ENCODE data around the gene ECPAS. TPM values are rescaled to one million over a fixed set of nuclear protein-coding genes. Genes with fewer than 3 reads are reported as not detected.

The ECPAS gene
- total and polyA plus RNA-seq, 2 experiments from 2014 or later = 32.1 to 65.6 TPM

DNA sequence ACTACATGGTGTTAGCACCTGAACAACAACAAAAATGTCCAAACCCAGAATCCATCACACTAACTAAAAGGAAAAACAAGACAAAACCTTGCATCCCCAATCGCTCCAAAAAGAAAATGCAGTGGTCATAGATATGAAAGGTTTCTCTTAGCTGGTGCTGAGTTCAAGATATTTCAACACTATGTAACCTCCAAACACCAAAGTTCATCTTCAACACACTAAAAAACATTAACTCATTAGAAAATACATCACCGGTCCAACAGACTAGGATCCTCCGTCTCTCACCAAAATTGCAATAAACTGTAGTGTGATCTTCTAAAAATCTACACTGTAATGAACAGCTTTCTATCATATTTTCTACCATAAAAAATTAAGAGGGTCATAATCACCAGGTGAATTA is 60.8 kb downstream of the ECPAS start:
- H2AFZ ChIP-seq = no peak overlapping the region
- no peak overlapping the region for H3K27ac ChIP-seq
- no peaks in the 10 kb centered on the region for H3K9me3 ChIP-seq (ENCODE audit: low read depth)
- 97% methylated on average over 3 of the region's 3 CpGs for WGBS (ENCODE audit: low lambda C conversion rate, missing lambda C conversion rate)
- no peaks in the 10 kb centered on the region for H3K9me2 ChIP-seq (replicated peaks; ENCODE audit: insufficient read depth)
- H3K79me2 ChIP-seq = no peaks in the 10 kb centered on the region
- H3K4me3 ChIP-seq = no peak overlapping the region
- H3K27me3 ChIP-seq = no peaks in the 10 kb centered on the region
- H3K4me1 ChIP-seq (ENCODE audit: insufficient read depth) = no peaks in the 10 kb centered on the region
- no peak for DNase-seq (ENCODE audit: low spot score)
- TF ChIP-seq EZH2phosphoT487 (IDR thresholded peaks at IDR 0.05; ENCODE audit: low read depth, severe bottlenecking, unreplicated experiment) = no peak
- TF ChIP-seq, protein P1, sequence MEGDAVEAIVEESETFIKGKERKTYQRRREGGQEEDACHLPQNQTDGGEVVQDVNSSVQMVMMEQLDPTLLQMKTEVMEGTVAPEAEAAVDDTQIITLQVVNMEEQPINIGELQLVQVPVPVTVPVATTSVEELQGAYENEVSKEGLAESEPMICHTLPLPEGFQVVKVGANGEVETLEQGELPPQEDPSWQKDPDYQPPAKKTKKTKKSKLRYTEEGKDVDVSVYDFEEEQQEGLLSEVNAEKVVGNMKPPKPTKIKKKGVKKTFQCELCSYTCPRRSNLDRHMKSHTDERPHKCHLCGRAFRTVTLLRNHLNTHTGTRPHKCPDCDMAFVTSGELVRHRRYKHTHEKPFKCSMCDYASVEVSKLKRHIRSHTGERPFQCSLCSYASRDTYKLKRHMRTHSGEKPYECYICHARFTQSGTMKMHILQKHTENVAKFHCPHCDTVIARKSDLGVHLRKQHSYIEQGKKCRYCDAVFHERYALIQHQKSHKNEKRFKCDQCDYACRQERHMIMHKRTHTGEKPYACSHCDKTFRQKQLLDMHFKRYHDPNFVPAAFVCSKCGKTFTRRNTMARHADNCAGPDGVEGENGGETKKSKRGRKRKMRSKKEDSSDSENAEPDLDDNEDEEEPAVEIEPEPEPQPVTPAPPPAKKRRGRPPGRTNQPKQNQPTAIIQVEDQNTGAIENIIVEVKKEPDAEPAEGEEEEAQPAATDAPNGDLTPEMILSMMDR (IDR thresholded peaks at IDR 0.05; ENCODE audit: poor library complexity) = no peak
- no peak for TF ChIP-seq EZH2 (IDR thresholded peaks at IDR 0.05; ENCODE audit: borderline replicate concordance)
- H4K20me1 ChIP-seq (ENCODE audit: insufficient read depth, poor library complexity, severe bottlenecking) = no peaks in the 10 kb centered on the region
- no peak overlapping the region for H3K4me2 ChIP-seq
- H3K36me3 ChIP-seq (replicated peaks; ENCODE audit: insufficient read depth, low read depth) = no peaks in the 10 kb centered on the region

DNA sequence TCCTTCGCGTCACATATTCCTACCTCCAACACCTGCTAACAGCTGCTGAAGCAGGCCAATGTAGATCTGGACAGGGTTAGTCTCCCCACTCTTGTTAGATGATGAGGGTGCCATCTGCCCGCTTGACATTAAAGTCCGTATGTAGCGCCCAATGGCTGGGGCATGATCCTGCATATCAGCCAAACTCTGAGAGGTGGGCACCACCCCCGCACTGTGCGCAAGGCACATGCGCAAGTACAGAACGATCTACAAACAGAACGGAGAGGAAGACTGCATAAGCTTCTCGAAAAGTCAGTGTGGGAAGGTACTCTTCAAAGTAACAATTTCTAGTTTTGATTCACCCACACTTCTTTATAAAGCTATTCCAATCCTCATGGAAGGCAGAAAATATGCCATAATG is 69.8 kb downstream of the ECPAS start:
- H3K36me3 ChIP-seq (replicated peaks; ENCODE audit: insufficient read depth, low read depth) = no peaks in the 10 kb centered on the region

DNA sequence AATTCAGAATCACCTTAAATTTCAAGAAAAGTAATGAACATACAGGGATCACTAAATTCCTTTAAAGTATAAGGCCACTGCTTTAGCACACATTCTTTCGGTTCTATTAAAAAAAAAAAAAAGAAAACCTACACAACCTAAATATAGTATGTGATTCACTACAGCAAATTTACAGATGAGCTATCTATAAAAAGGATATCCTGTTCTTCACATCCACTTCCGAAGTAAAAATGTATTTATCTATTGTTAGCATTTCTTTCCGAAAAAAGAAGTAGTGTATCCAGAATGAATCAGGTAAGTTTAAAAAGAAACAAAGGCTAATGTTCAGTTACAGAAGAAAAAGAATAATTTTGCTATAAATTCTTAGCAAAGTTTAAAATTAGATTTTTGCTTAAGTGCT is 70.2 kb downstream of the ECPAS start:
- Histone ChIP-seq H2AFZ (no peak overlapping the region), H3K9me2 (replicated peaks; ENCODE audit: insufficient read depth) (no peaks in the 10 kb centered on the region), H3K36me3 (replicated peaks; ENCODE audit: insufficient read depth, low read depth) (no peaks in the 10 kb centered on the region), H3K9me3 (ENCODE audit: low read depth) (no peaks in the 10 kb centered on the region), H3K4me2 (no peak overlapping the region), H3K27ac (no peak overlapping the region), H4K20me1 (ENCODE audit: insufficient read depth, poor library complexity, severe bottlenecking) (no peaks in the 10 kb centered on the region), H3K4me1 (ENCODE audit: insufficient read depth) (no peaks in the 10 kb centered on the region), H3K27me3 (no peaks in the 10 kb centered on the region), H3K79me2 (no peaks in the 10 kb centered on the region), H3K4me3 (no peak overlapping the region)
- TF ChIP-seq, protein P1 (IDR thresholded peaks at IDR 0.05; ENCODE audit: poor library complexity) = no peak
- TF ChIP-seq EZH2phosphoT487 (IDR thresholded peaks at IDR 0.05; ENCODE audit: low read depth, severe bottlenecking, unreplicated experiment) (no peak), EZH2 (IDR thresholded peaks at IDR 0.05; ENCODE audit: borderline replicate concordance) (no peak)
- no peak for DNase-seq (ENCODE audit: low spot score)
- WGBS (ENCODE audit: low lambda C conversion rate, missing lambda C conversion rate) = 94% methylated on average over 3 of the region's 3 CpGs

More for the DNA sequence above, 69.8 kb downstream of the ECPAS start:
- H3K27me3 ChIP-seq = no peaks in the 10 kb centered on the region
- H3K27ac ChIP-seq = no peak overlapping the region
- no peaks in the 10 kb centered on the region for H3K79me2 ChIP-seq
- H4K20me1 ChIP-seq (ENCODE audit: insufficient read depth, poor library complexity, severe bottlenecking) = no peaks in the 10 kb centered on the region
- no peaks in the 10 kb centered on the region for H3K9me3 ChIP-seq (ENCODE audit: low read depth)
- WGBS (ENCODE audit: low lambda C conversion rate, missing lambda C conversion rate) = 94% methylated on average over 11 of the region's 11 CpGs
- no peak overlapping the region for H2AFZ ChIP-seq
- H3K4me2 ChIP-seq = no peak overlapping the region
- no peaks in the 10 kb centered on the region for H3K9me2 ChIP-seq (replicated peaks; ENCODE audit: insufficient read depth)
- no peak for TF ChIP-seq EZH2phosphoT487 (IDR thresholded peaks at IDR 0.05; ENCODE audit: low read depth, severe bottlenecking, unreplicated experiment)
- TF ChIP-seq, protein P1 (IDR thresholded peaks at IDR 0.05; ENCODE audit: poor library complexity) = no peak
- TF ChIP-seq EZH2 (IDR thresholded peaks at IDR 0.05; ENCODE audit: borderline replicate concordance) = no peak
- no peak for DNase-seq (ENCODE audit: low spot score)
- H3K4me3 ChIP-seq = no peak overlapping the region
- no peaks in the 10 kb centered on the region for H3K4me1 ChIP-seq (ENCODE audit: insufficient read depth)

DNA sequence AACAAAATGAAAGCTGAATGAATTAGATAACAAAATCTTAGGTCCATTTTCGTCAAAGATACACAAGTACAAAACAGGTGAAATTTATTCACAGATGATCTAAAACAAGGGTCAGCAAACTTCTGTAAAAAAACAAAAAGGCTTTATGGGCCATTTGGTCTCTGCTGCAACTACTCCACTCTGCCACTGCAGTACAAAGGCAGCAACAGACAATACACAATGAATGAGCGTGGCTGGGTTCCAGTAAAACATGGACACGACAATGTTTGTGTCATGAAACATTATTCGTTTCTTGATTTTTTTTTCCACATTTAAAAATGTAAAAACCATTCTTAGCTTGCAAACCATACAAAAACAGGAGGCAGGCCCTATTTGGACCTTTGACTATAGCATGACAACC is 71.9 kb downstream of the ECPAS start:
- Histone ChIP-seq H3K4me2 (no peak overlapping the region), H3K9me2 (replicated peaks; ENCODE audit: insufficient read depth) (no peaks in the 10 kb centered on the region), H3K36me3 (replicated peaks; ENCODE audit: insufficient read depth, low read depth) (no peaks in the 10 kb centered on the region), H3K4me3 (no peak overlapping the region), H2AFZ (no peak overlapping the region), H3K9me3 (ENCODE audit: low read depth) (no peaks in the 10 kb centered on the region), H3K4me1 (ENCODE audit: insufficient read depth) (no peaks in the 10 kb centered on the region), H3K27ac (no peak overlapping the region), H3K27me3 (no peaks in the 10 kb centered on the region), H3K79me2 (no peaks in the 10 kb centered on the region), H4K20me1 (ENCODE audit: insufficient read depth, poor library complexity, severe bottlenecking) (no peaks in the 10 kb centered on the region)
- no peak for DNase-seq (ENCODE audit: low spot score)
- TF ChIP-seq EZH2 (IDR thresholded peaks at IDR 0.05; ENCODE audit: borderline replicate concordance) = no peak
- TF ChIP-seq EZH2phosphoT487 (IDR thresholded peaks at IDR 0.05; ENCODE audit: low read depth, severe bottlenecking, unreplicated experiment) = no peak
- TF ChIP-seq, protein P1 (IDR thresholded peaks at IDR 0.05; ENCODE audit: poor library complexity) = no peak
- WGBS (ENCODE audit: low lambda C conversion rate, missing lambda C conversion rate) = 96% methylated on average over 4 of the region's 4 CpGs
